HG02759 (cell line): ENCODE measurements around the gene TRIM15.
"Not testable (repeated sequence)": the region's sequence is repeated elsewhere in the genome, so short reads cannot be mapped to it uniquely, and the experiment has no call there.

Source experiments
- ATAC-seq: cut with Tn5 transposase; IDR thresholded peaks from one replicate; pipeline ENCODE4 v1.9.1; 2021; ENCODE audit warnings: mild to moderate bottlenecking, moderate library complexity; ENCODE audit not compliant: unreplicated experiment

Gene TRIM15

GRCh38 chr6:30160785-30161531, 2.4 kb upstream of the TRIM15 start, which contains the start of gene TRIM10:
Gene TRIM10 (minus strand): TSS chr6:30161211. CDS start chr6:30160858, 353 bp downstream.
- ATAC-seq: no peak

- no peak for ATAC-seq
Observed at GRCh38 chr6:30162265-30163089, 869 bp upstream of the TRIM15 start.

- no peak for ATAC-seq
Observed at GRCh38 chr6:30163918-30164654, 740 bp downstream of the TRIM15 start.

- no peak for ATAC-seq
Observed at GRCh38 chr6:30164714-30165113, 1.4 kb downstream of the TRIM15 start.

GRCh38 chr6:30165238-30165637, 1.9 kb downstream of the TRIM15 start:
- not testable (repeated sequence) for ATAC-seq

GRCh38 chr6:30167101-30167500, 3.8 kb downstream of the TRIM15 start:
- no peak for ATAC-seq

- no peak for ATAC-seq
Observed at GRCh38 chr6:30168741-30169140, 5.4 kb downstream of the TRIM15 start.

- ATAC-seq: no peak
Observed at GRCh38 chr6:30169658-30170614, 6.6 kb downstream of the TRIM15 start.

- no peak for ATAC-seq
Observed at GRCh38 chr6:30171677-30172471, 8.5 kb downstream of the TRIM15 start.

- no peak for ATAC-seq
Observed at GRCh38 chr6:30172681-30173080, 9.3 kb downstream of the TRIM15 start.

- no peak for ATAC-seq
Observed at GRCh38 chr6:30175765-30176164, 12.4 kb downstream of the TRIM15 start.

- ATAC-seq: no peak
Observed at GRCh38 chr6:30178837-30179236, 15.5 kb downstream of the TRIM15 start.

GRCh38 chr6:30180145-30180544, 16.8 kb downstream of the TRIM15 start:
- no peak for ATAC-seq

GRCh38 chr6:30184417-30185031, 21.2 kb downstream of the TRIM15 start:
- no peak for ATAC-seq

- no peak for ATAC-seq
Observed at GRCh38 chr6:30185846-30186484, 22.6 kb downstream of the TRIM15 start.

GRCh38 chr6:30188541-30188940, 25.2 kb downstream of the TRIM15 start:
- no peak for ATAC-seq

- no peak for ATAC-seq
Observed at GRCh38 chr6:30192076-30192475, 28.7 kb downstream of the TRIM15 start.
